ENCODE results near the gene CMPK1. TPM values are rescaled to one million over a fixed set of nuclear protein-coding genes. Genes with fewer than 3 reads are reported as not detected.
"Not testable (repeated sequence)": the region's sequence is repeated elsewhere in the genome, so short reads cannot be mapped to it uniquely, and the experiment has no call there.

CMPK1 gene
- total RNA-seq, 2 experiments from 2014 or later = 99.7 to 101 TPM

GRCh38 chr1:47337350-47337749 lies 3.8 kb downstream of the CMPK1 start:
- CTCF ChIA-PET = interaction anchor here (0.7 to 1.2 kb wide), 3 partner anchors 9 to 44 kb away, joined by 3 read pairs; no protein-coding TSS in a partner anchor
- intact Hi-C loops (cut with micrococcal nuclease) = no loop called here
- DNase-seq (no peak), ATAC-seq (no peak)
- no peak overlapping the region for H3K4me3 Mint-ChIP-seq
- TF ChIP-seq, protein P1, sequence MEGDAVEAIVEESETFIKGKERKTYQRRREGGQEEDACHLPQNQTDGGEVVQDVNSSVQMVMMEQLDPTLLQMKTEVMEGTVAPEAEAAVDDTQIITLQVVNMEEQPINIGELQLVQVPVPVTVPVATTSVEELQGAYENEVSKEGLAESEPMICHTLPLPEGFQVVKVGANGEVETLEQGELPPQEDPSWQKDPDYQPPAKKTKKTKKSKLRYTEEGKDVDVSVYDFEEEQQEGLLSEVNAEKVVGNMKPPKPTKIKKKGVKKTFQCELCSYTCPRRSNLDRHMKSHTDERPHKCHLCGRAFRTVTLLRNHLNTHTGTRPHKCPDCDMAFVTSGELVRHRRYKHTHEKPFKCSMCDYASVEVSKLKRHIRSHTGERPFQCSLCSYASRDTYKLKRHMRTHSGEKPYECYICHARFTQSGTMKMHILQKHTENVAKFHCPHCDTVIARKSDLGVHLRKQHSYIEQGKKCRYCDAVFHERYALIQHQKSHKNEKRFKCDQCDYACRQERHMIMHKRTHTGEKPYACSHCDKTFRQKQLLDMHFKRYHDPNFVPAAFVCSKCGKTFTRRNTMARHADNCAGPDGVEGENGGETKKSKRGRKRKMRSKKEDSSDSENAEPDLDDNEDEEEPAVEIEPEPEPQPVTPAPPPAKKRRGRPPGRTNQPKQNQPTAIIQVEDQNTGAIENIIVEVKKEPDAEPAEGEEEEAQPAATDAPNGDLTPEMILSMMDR (IDR thresholded peaks at IDR 0.05) = no peak
- peaks cover 25% of the 10 kb centered on the region for H3K4me1 Mint-ChIP-seq (ENCODE audit: low read depth)
- peaks cover 21% of the 10 kb centered on the region for H3K36me3 Mint-ChIP-seq (ENCODE audit: low read depth)
- no peaks in the 10 kb centered on the region for H3K9me3 Mint-ChIP-seq
- no peaks in the 10 kb centered on the region for H3K27me3 Mint-ChIP-seq
- no peak overlapping the region for H3K27ac Mint-ChIP-seq
- POLR2A ChIA-PET = interaction anchor here (0.7 kb wide), 1 partner anchor 51 kb away, joined by 3 read pairs; no protein-coding TSS in a partner anchor

GRCh38 chr1:47338249-47339077 lies 4.9 kb downstream of the CMPK1 start:
- TF ChIP-seq, protein P1 (IDR thresholded peaks at IDR 0.05) = no peak
- H3K27ac Mint-ChIP-seq = no peak overlapping the region
- intact Hi-C loops (cut with micrococcal nuclease) = no loop called here
- no peaks in the 10 kb centered on the region for H3K27me3 Mint-ChIP-seq
- ChIA-PET CTCF (interaction anchor here (0.6 to 1.3 kb wide), 5 partner anchors 7 to 159 kb away, joined by 3 to 4 read pairs (median 3); no protein-coding TSS in a partner anchor), POLR2A (no interaction called here)
- H3K36me3 Mint-ChIP-seq (ENCODE audit: low read depth) = peaks cover 21% of the 10 kb centered on the region
- H3K4me3 Mint-ChIP-seq = no peak overlapping the region
- peaks cover 25% of the 10 kb centered on the region for H3K4me1 Mint-ChIP-seq (ENCODE audit: low read depth)
- no peak for DNase-seq
- no peak for ATAC-seq
- H3K9me3 Mint-ChIP-seq = no peaks in the 10 kb centered on the region

DNA sequence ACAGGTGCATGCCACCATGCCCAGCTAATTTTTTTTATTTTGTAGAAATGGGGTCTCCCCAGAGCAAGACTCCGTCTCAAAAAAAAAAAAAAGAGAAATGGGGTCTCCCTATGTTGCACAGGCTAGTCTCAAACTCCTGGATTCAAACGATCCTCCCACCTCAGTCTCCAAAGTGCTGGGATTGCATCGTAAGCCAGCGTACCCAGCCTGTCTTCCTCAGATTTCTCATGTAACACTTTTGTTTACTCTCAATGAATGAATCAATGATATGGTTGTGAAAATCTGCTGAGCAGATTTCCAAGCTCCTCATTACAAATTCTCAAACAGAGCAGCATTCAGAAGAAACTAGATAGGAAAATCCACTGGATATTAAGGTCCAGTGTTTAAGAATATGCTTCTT lies 6.6 kb downstream of the CMPK1 start:
- DNase-seq (no peak), ATAC-seq (no peak)
- Mint-ChIP-seq H3K27me3 (no peaks in the 10 kb centered on the region), H3K4me3 (no peak overlapping the region), H3K36me3 (ENCODE audit: low read depth) (peaks cover 16% of the 10 kb centered on the region), H3K9me3 (no peaks in the 10 kb centered on the region), H3K4me1 (ENCODE audit: low read depth) (peaks cover 23% of the 10 kb centered on the region), H3K27ac (no peak overlapping the region)
- TF ChIP-seq, protein P1 (IDR thresholded peaks at IDR 0.05) = no peak
- ChIA-PET CTCF (no interaction called here), POLR2A (no interaction called here)
- intact Hi-C loops (cut with micrococcal nuclease) = no loop called here

DNA sequence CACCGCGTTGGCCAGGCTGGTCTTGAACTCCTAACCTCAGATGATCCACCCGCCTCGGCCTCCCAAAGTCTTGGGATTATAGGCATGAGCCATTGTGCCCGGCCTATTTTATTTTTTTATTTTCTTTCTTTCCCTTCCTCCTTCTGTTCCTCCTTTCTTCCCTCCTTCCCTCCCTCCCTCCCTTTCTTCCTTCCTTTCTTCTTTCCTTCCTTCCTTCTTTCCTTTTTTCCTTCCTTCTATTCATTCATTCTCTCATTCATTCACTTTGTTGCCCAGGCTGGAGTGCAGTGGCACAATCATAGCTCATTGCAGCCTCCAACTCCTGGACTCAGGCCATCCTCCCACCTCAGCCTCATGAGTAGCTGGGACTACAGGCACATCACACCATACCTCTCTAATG lies 13.4 kb downstream of the CMPK1 start:
- H3K27ac Mint-ChIP-seq; DNase-seq; H3K27me3 Mint-ChIP-seq; H3K4me3 Mint-ChIP-seq; H3K9me3 Mint-ChIP-seq; ATAC-seq; CTCF ChIA-PET; intact Hi-C loops (cut with micrococcal nuclease); POLR2A ChIA-PET: not testable (repeated sequence)
- H3K36me3 Mint-ChIP-seq (ENCODE audit: low read depth) = peaks cover 12% of the 10 kb centered on the region
- H3K4me1 Mint-ChIP-seq (ENCODE audit: low read depth) = peaks cover 18% of the 10 kb centered on the region

GRCh38 chr1:47347735-47348134 lies 14.1 kb downstream of the CMPK1 start:
- H3K9me3 Mint-ChIP-seq = peaks cover 2% of the 10 kb centered on the region

More at GRCh38 chr1:47347735-47348134, 14.1 kb downstream of the CMPK1 start:
- ATAC-seq (no peak), DNase-seq (no peak)
- ChIA-PET POLR2A (interaction anchor here (0.6 kb wide), 1 partner anchor 1416 kb away, joined by 3 read pairs; no protein-coding TSS in a partner anchor), CTCF (interaction anchor here (1.0 kb wide), 1 partner anchor 10 kb away, joined by 3 read pairs; no protein-coding TSS in a partner anchor)
- Mint-ChIP-seq H3K4me3 (no peak overlapping the region), H3K4me1 (ENCODE audit: low read depth) (peaks cover 21% of the 10 kb centered on the region), H3K36me3 (ENCODE audit: low read depth) (peaks cover 12% of the 10 kb centered on the region), H3K27ac (no peak overlapping the region), H3K27me3 (no peaks in the 10 kb centered on the region)
- TF ChIP-seq, protein P1 (IDR thresholded peaks at IDR 0.05) = no peak
- intact Hi-C loops (cut with micrococcal nuclease) = no loop called here
